ENCODE data around the gene CDH12. TPM values are rescaled to one million over a fixed set of nuclear protein-coding genes. Genes with fewer than 3 reads are reported as not detected.
"Not testable (repeated sequence)": the region's sequence is repeated elsewhere in the genome, so short reads cannot be mapped to it uniquely, and the experiment has no call there.

CDH12 gene
- total and polyA plus RNA-seq, 2 experiments from 2014 or later, result not detected

DNA sequence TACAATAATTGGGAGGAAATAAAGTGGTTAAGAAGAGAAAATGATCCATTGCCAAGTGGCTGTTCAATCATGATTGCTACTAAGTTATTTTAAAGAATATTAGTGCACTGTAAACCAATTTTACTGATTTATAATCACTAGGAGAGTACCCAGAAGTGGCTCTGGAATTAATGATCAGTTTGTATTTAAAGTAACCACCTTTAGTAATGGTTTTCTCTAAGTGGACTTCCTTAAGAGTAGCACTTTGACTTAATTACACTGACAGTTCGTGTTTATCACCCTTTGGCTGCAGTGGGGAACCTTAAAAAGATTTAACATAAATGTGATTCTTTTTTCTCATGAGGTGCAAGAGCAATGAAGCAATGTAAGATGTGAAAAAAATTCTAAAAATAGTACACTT is 310.8 kb downstream of the CDH12 start:
- WGBS, 2 experiments (ENCODE audit: low coverage in 1 of 2, low lambda C conversion rate in 2 of 2, missing lambda C conversion rate in 2 of 2), result 0 to 2% methylated on average over 1 of the region's 1 CpG
- H3K27me3 ChIP-seq (replicated peaks; ENCODE audit: insufficient read depth), result no peaks in the 10 kb centered on the region
- H2AFZ ChIP-seq, result no peak overlapping the region
- in situ Hi-C loops (cut with MboI), result no loop called here
- no peaks in the 10 kb centered on the region for H3K9me2 ChIP-seq (ENCODE audit: insufficient read depth)
- no peaks in the 10 kb centered on the region for H3K9me3 ChIP-seq (ENCODE audit: low read depth)
- no peak for DNase-seq
- H3K36me3 ChIP-seq (ENCODE audit: low read depth), result no peaks in the 10 kb centered on the region
- H4K20me1 ChIP-seq (ENCODE audit: insufficient read depth), result no peaks in the 10 kb centered on the region
- no peaks in the 10 kb centered on the region for H3K4me1 ChIP-seq (ENCODE audit: insufficient read depth)
- no peak for TF ChIP-seq EZH2phosphoT487 (IDR thresholded peaks at IDR 0.05; ENCODE audit: insufficient read depth, low read depth)
- no peak for TF ChIP-seq EZH2 (IDR thresholded peaks at IDR 0.05; ENCODE audit: insufficient read depth, poor library complexity, severe bottlenecking)
- no peak overlapping the region for H3K4me3 ChIP-seq
- no peak overlapping the region for H3K4me2 ChIP-seq (ENCODE audit: unreplicated experiment)
- H3K27ac ChIP-seq, result no peak overlapping the region
- H3F3A ChIP-seq (ENCODE audit: insufficient read depth), result no peaks in the 10 kb centered on the region
- H3K9ac ChIP-seq, result no peak overlapping the region
- no peaks in the 10 kb centered on the region for H3K79me2 ChIP-seq (ENCODE audit: insufficient read depth)

GRCh38 chr5:22541037-22541436 is 312.1 kb downstream of the CDH12 start:
- WGBS, 2 experiments (ENCODE audit: low coverage in 1 of 2, low lambda C conversion rate in 2 of 2, missing lambda C conversion rate in 2 of 2), result 0% methylated on average over 1 of the region's 1 CpG
- in situ Hi-C loops (cut with MboI), result no loop called here

GRCh38 chr5:22539762-22540161 is 313.4 kb downstream of the CDH12 start:
- TF ChIP-seq EZH2 (IDR thresholded peaks at IDR 0.05; ENCODE audit: insufficient read depth, poor library complexity, severe bottlenecking) (no peak), EZH2phosphoT487 (IDR thresholded peaks at IDR 0.05; ENCODE audit: insufficient read depth, low read depth) (no peak)

More at GRCh38 chr5:22541037-22541436, 312.1 kb downstream of the CDH12 start:
- no peaks in the 10 kb centered on the region for H3K9me2 ChIP-seq (ENCODE audit: insufficient read depth)
- H2AFZ ChIP-seq, result no peak overlapping the region
- H3K27me3 ChIP-seq (replicated peaks; ENCODE audit: insufficient read depth), result no peaks in the 10 kb centered on the region
- H3K27ac ChIP-seq, result no peak overlapping the region
- H3K4me1 ChIP-seq (ENCODE audit: insufficient read depth), result no peaks in the 10 kb centered on the region
- H3K9ac ChIP-seq, result no peak overlapping the region
- TF ChIP-seq EZH2phosphoT487 (IDR thresholded peaks at IDR 0.05; ENCODE audit: insufficient read depth, low read depth) (no peak), EZH2 (IDR thresholded peaks at IDR 0.05; ENCODE audit: insufficient read depth, poor library complexity, severe bottlenecking) (no peak)
- H3K4me3 ChIP-seq, result no peak overlapping the region
- no peak overlapping the region for H3K4me2 ChIP-seq (ENCODE audit: unreplicated experiment)
- no peaks in the 10 kb centered on the region for H3K79me2 ChIP-seq (ENCODE audit: insufficient read depth)
- no peaks in the 10 kb centered on the region for H3K9me3 ChIP-seq (ENCODE audit: low read depth)
- H3K36me3 ChIP-seq (ENCODE audit: low read depth), result no peaks in the 10 kb centered on the region
- no peaks in the 10 kb centered on the region for H4K20me1 ChIP-seq (ENCODE audit: insufficient read depth)
- no peaks in the 10 kb centered on the region for H3F3A ChIP-seq (ENCODE audit: insufficient read depth)
- DNase-seq, result no peak

DNA sequence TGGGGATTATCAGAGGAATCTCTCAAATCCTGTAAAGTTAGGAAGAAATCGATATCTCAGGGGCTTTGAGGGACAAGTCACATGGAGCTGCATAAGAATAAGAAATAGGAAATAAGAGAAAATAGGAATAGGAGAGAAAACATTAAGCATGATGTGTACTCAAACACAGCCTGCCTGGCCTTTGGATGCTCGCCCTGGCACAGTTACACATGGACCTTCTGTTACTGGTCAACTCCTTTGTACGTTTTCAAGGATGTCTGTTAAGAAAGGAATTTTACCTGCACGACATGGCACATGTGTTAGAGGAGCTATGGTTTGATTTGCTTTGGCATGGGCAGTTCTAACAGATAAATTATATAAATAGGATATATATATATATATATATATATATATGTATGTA is 321.2 kb downstream of the CDH12 start:
- no peaks in the 10 kb centered on the region for H3K36me3 ChIP-seq (ENCODE audit: low read depth)
- no peak overlapping the region for H3K9ac ChIP-seq
- in situ Hi-C loops (cut with MboI), result no loop called here
- H3K9me2 ChIP-seq (ENCODE audit: insufficient read depth), result no peaks in the 10 kb centered on the region
- H3K9me3 ChIP-seq (ENCODE audit: low read depth), result no peaks in the 10 kb centered on the region
- no peaks in the 10 kb centered on the region for H3K79me2 ChIP-seq (ENCODE audit: insufficient read depth)
- no peak for DNase-seq
- H3K27ac ChIP-seq, result no peak overlapping the region
- no peak overlapping the region for H3K4me3 ChIP-seq
- no peaks in the 10 kb centered on the region for H3K27me3 ChIP-seq (replicated peaks; ENCODE audit: insufficient read depth)
- TF ChIP-seq EZH2phosphoT487 (IDR thresholded peaks at IDR 0.05; ENCODE audit: insufficient read depth, low read depth), result no peak
- TF ChIP-seq EZH2 (IDR thresholded peaks at IDR 0.05; ENCODE audit: insufficient read depth, poor library complexity, severe bottlenecking), result no peak
- no peaks in the 10 kb centered on the region for H4K20me1 ChIP-seq (ENCODE audit: insufficient read depth)
- no peak overlapping the region for H2AFZ ChIP-seq
- WGBS, 2 experiments (ENCODE audit: low coverage in 1 of 2, low lambda C conversion rate in 2 of 2, missing lambda C conversion rate in 2 of 2), result 29 to 32% methylated on average over 4 of the region's 4 CpGs
- no peak overlapping the region for H3K4me2 ChIP-seq (ENCODE audit: unreplicated experiment)
- no peaks in the 10 kb centered on the region for H3K4me1 ChIP-seq (ENCODE audit: insufficient read depth)
- H3F3A ChIP-seq (ENCODE audit: insufficient read depth), result no peaks in the 10 kb centered on the region

More at GRCh38 chr5:22539762-22540161, 313.4 kb downstream of the CDH12 start:
- in situ Hi-C loops (cut with MboI), result no loop called here
- H3K9ac ChIP-seq, result no peak overlapping the region
- no peaks in the 10 kb centered on the region for H3K4me1 ChIP-seq (ENCODE audit: insufficient read depth)
- WGBS, 2 experiments (ENCODE audit: low coverage in 1 of 2, low lambda C conversion rate in 2 of 2, missing lambda C conversion rate in 2 of 2), result 0% methylated on average over 1 of the region's 1 CpG
- H3K9me3 ChIP-seq (ENCODE audit: low read depth), result no peaks in the 10 kb centered on the region
- H3K4me3 ChIP-seq, result no peak overlapping the region
- H3F3A ChIP-seq (ENCODE audit: insufficient read depth), result no peaks in the 10 kb centered on the region
- H3K36me3 ChIP-seq (ENCODE audit: low read depth), result no peaks in the 10 kb centered on the region
- no peaks in the 10 kb centered on the region for H3K9me2 ChIP-seq (ENCODE audit: insufficient read depth)
- H3K27me3 ChIP-seq (replicated peaks; ENCODE audit: insufficient read depth), result no peaks in the 10 kb centered on the region
- H3K27ac ChIP-seq, result no peak overlapping the region
- H2AFZ ChIP-seq, result no peak overlapping the region
- no peaks in the 10 kb centered on the region for H4K20me1 ChIP-seq (ENCODE audit: insufficient read depth)
- no peaks in the 10 kb centered on the region for H3K79me2 ChIP-seq (ENCODE audit: insufficient read depth)
- H3K4me2 ChIP-seq (ENCODE audit: unreplicated experiment), result no peak overlapping the region
- DNase-seq, result no peak

GRCh38 chr5:22521521-22521920 is 331.6 kb downstream of the CDH12 start:
- no peak overlapping the region for H2AFZ ChIP-seq
- H3K36me3 ChIP-seq (ENCODE audit: low read depth), result no peaks in the 10 kb centered on the region
- TF ChIP-seq EZH2phosphoT487 (IDR thresholded peaks at IDR 0.05; ENCODE audit: insufficient read depth, low read depth) (no peak), EZH2 (IDR thresholded peaks at IDR 0.05; ENCODE audit: insufficient read depth, poor library complexity, severe bottlenecking) (no peak)
- no peak overlapping the region for H3K9ac ChIP-seq
- in situ Hi-C loops (cut with MboI), result no loop called here
- H3K4me3 ChIP-seq, result no peak overlapping the region
- no peak overlapping the region for H3K27ac ChIP-seq
- no peaks in the 10 kb centered on the region for H3K9me2 ChIP-seq (ENCODE audit: insufficient read depth)
- H3K4me1 ChIP-seq (ENCODE audit: insufficient read depth), result no peaks in the 10 kb centered on the region
- H3K9me3 ChIP-seq (ENCODE audit: low read depth), result no peaks in the 10 kb centered on the region
- H3K27me3 ChIP-seq (replicated peaks; ENCODE audit: insufficient read depth), result no peaks in the 10 kb centered on the region
- no peak overlapping the region for H3K4me2 ChIP-seq (ENCODE audit: unreplicated experiment)
- H3F3A ChIP-seq (ENCODE audit: insufficient read depth), result no peaks in the 10 kb centered on the region
- no peaks in the 10 kb centered on the region for H3K79me2 ChIP-seq (ENCODE audit: insufficient read depth)
- no peaks in the 10 kb centered on the region for H4K20me1 ChIP-seq (ENCODE audit: insufficient read depth)
- WGBS, 2 experiments (ENCODE audit: low coverage in 1 of 2, low lambda C conversion rate in 2 of 2, missing lambda C conversion rate in 2 of 2), result 51 to 53% methylated on average over 3 of the region's 3 CpGs
- no peak for DNase-seq

GRCh38 chr5:22516497-22516896 is 336.6 kb downstream of the CDH12 start:
- H3K36me3 ChIP-seq (ENCODE audit: low read depth); H3K4me2 ChIP-seq (ENCODE audit: unreplicated experiment); H3K9ac ChIP-seq; H3K79me2 ChIP-seq (ENCODE audit: insufficient read depth); in situ Hi-C loops (cut with MboI); H3K9me2 ChIP-seq (ENCODE audit: insufficient read depth); H2AFZ ChIP-seq; DNase-seq; H3K9me3 ChIP-seq (ENCODE audit: low read depth); H3K27me3 ChIP-seq (replicated peaks; ENCODE audit: insufficient read depth); H3K27ac ChIP-seq; H4K20me1 ChIP-seq (ENCODE audit: insufficient read depth); H3F3A ChIP-seq (ENCODE audit: insufficient read depth); H3K4me1 ChIP-seq (ENCODE audit: insufficient read depth); H3K4me3 ChIP-seq: not testable (repeated sequence)
- WGBS, 2 experiments (ENCODE audit: low coverage in 1 of 2, low lambda C conversion rate in 2 of 2, missing lambda C conversion rate in 2 of 2), result 76 to 77% methylated on average over 7 of the region's 7 CpGs
